Activated CD8-positive, alpha-beta memory T cell treated with anti-CD3 and anti-CD28 coated beads for 48 hours (primary cell): ENCODE data around the gene RTKN.
"Not testable (repeated sequence)": the region's sequence is repeated elsewhere in the genome, so short reads cannot be mapped to it uniquely, and the experiment has no call there.

Experiments
- DNase-seq, 3 experiments: peaks; one replicate each; pipeline ENCODE4 v3.0.0-alpha.2; 2020; ENCODE audit warnings: low read depth in 2 of 3, low spot score in 2 of 3

The RTKN gene

GRCh38 chr2:74461187-74462053, 19.7 kb upstream of the RTKN start:
- DNase-seq = no peak

DNA sequence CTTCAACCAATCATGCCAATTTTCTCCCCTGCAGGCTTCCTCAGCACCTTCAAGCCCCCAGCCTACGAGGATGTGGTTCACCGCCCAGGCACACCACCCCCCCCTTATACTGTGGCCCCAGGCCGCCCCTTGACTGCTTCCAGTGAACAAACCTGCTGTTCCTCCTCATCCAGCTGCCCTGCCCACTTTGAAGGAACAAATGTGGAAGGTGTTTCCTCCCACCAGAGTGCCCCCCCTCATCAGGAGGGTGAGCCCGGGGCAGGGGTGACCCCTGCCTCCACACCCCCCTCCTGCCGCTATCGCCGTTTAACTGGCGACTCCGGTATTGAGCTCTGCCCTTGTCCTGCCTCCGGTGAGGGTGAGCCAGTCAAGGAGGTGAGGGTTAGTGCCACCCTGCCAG, 18.4 kb upstream of the RTKN start:
- DNase-seq = not testable (repeated sequence)

- not testable (repeated sequence) for DNase-seq
Observed at GRCh38 chr2:74459503-74460118, 17.9 kb upstream of the RTKN start.

- no peak for DNase-seq
Observed at GRCh38 chr2:74458938-74459363, 17.2 kb upstream of the RTKN start.

- peak in 2 of 3 experiments; percentile 95 for DNase-seq
Observed at GRCh38 chr2:74458132-74458937, 16.6 kb upstream of the RTKN start, which contains the start of gene WBP1. WBP1 (plus strand) TSS chr2:74458438; CDS start chr2:74458603, 165 bp downstream.

DNA sequence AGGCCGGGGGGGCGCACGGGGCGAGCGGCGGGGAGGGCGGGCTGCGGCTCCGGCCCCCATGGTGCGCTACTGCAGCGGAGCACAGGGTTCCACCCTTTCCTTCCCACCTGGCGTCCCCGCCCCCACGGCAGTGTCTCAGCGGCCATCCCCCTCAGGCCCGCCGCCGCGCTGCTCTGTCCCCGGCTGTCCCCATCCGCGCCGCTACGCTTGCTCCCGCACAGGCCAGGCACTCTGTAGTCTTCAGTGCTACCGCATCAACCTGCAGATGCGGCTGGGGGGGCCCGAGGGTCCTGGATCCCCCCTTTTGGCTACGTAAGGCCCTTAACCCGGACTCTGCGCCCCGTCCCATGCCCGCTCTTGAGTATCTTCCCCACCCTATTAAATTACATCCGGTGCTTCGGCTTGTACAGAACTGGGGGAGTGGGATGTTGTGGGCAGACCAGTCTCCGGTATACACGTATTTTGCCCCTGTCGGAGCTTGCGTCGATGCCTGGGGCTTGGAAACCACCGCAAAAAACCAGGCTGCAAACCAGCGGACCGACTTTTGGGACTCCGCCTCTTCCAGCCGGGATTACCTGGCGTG, 15.9 kb upstream of the RTKN start:
- DNase-seq = peak; percentile 65 to 80 (median 68)

DNA sequence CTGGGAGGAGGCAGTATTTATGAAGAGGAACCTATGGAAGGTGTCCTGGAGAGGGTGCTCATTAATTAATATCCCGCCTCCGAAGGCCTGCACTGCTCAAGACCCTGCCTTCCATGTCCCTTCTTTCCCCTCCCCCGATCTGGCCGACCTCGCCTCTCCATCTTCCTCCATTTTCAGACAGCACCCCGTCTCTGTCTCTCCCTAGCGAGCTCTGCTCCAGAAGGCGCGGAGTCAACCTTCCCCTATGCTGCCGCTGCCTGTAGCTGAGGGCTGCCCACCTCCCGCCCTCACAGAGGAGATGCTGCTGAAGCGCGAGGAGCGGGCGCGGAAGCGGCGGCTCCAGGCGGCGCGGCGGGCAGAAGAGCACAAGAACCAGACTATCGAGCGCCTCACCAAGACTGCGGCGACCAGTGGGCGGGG, 15.4 kb upstream of the RTKN start:
- no peak for DNase-seq

DNA sequence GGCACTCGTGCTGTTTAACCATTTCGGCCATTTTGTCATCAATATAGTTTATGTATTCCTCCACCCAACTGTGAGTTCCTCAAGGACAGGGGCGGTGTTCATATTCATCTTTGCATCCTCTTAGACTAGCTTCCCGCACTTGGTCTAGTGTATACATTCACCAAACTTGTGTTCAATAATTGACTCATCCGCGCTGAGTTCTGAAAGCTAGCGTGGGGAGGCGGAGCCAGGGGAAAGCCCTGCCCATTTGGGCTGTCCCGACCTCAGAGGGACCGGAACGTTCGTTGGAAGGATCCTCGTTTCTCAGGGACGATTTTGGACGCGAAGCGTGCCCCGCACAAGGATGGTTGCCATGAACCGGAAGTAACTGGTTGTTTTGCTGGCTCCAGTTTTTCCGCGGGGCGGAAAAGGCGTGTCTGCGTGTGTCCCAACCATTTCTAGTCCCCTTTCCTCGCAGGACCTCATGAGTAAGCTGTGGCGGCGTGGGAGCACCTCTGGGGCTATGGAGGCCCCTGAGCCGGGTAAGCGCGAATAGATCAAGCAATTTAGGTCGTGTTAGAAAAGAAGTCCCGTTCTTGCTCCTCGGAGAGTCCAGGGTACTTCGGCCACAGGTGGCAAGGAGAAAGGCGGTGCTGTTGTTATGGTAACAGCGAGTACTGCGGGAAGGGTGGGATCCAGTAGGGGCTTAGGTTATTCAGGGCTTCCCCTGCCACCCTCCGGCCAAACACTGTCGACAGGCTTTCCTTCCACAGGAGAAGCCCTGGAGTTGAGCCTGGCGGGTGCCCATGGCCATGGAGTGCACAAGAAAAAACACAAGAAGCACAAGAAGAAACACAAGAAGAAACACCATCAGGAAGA, 13.1 kb upstream of the RTKN start, which contains the start of gene INO80B:
Gene INO80B (plus strand): TSS at position 434 of the 858 bp plus-strand sequence. CDS start 30 bp downstream, at position 464.
- DNase-seq = peak; percentile 90 to 94 (median 94)

DNA sequence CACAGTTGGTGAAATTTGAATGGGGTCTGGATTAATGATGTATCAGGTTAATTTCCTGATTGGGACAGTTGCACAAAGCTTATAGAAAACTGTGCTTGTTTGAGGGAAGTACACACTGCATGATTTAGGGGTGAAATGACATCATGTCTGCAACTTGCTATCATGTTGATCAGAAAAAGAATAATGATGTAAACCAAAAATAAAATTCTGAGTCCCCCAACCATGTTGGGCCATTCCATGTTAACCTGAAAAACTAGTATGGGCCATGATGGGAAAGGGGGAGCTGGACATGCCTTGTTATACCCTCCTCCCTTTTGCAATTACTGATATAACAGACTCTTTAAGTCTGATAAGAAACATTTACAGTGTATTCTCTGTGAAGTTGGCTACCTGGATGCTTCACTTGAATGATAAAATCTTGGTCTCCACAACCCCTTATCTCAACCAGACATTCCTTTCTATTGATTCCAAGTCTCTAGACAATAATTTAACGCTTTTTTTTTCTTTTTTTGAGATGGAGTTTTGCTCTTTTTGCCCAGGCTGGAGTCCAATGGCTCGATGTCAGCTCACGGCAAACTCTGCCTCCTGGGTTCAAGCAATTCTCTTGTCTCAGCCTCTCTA, 8.9 kb upstream of the RTKN start:
- no peak for DNase-seq

DNA sequence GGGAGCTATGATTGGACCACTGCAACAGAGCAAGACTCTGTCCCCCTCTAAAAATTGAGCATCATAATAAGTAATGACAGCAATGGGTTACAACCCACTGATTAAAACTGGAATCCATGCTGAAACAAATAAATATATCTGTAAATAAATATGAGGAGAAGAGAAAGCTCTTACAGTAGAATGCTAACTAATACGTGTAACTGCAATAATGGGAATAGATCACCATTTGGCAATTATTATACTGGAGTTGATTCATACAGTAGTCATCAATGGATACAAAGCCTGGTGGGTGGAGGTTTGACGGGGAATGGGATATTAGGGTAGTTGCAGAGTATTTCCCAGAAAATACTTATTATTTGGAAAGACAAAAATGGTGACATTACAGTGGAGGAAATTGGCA, 7.0 kb upstream of the RTKN start:
- DNase-seq = no peak

DNA sequence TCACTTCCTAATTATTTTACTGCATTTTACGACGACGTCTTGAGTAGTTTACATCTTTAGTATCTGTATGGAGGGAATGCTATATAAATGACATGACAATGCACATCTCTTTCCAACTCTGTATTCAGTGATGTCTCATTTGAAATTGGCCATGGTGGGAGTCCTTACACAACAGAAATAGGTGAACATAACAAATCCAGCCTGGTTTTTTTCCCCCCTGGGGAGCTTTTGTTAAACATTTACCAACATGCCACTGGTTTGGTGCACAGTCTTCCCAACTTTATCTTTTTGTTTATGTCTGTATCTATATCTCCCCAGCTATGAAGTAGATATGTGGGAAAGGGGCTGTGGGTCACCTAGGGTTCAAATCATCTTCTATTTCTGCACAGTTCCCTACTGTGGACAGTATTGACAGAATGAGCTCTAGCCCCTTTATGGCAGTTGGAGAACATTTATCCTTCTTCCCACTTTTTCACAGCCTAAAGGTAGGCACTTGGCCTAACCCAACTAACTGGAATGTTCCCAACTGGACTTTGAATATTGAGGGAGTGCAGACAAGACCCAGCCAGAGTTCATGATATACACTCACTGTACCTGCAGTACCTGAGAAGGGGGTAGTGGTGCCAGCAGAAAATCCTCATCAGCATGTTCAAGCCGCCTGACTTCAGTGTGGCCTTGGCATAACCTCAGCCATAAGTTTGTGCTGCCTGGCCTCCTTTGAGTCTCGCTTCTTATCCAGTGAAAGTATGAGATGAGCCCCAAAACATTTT, 5.7 kb upstream of the RTKN start:
- DNase-seq = no peak

DNA sequence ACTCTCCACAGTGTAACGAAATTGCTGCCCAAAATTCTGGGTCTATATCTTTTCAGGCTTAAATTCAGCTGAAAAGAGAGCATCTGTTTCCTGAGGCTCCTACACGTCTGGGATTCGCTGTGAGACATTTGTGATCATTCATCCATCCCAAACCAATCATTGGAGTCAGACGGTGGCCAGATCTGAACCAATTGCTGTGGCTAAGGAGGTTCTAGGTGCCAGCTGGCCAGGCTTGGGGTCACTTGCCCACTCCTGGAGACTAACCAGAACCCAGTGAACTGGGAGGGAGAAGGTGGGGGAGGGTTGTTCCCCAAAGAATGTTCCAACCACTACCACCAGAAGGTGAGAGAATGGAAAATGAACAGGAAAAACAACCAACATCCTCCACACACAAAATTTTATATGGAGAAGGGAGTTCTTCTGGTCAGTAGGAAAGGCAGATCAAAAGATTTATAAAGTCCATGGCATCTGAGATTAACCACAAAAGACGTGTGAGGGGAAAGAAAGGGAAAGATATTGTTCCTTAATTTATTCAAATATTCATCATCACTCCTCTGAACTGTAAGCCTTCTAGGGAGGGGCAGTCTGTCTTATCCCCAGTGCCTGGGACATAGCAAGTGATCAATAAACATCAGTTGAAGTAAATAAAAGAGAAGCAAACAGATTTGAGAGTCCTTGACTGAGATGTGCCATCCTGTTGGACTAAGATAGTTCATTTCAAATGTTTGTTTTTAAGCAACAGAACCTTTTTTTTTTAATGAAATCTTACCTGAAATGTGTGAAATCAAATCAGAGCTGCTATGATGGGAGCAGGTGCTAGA, 3.0 kb upstream of the RTKN start:
- no peak for DNase-seq

DNA sequence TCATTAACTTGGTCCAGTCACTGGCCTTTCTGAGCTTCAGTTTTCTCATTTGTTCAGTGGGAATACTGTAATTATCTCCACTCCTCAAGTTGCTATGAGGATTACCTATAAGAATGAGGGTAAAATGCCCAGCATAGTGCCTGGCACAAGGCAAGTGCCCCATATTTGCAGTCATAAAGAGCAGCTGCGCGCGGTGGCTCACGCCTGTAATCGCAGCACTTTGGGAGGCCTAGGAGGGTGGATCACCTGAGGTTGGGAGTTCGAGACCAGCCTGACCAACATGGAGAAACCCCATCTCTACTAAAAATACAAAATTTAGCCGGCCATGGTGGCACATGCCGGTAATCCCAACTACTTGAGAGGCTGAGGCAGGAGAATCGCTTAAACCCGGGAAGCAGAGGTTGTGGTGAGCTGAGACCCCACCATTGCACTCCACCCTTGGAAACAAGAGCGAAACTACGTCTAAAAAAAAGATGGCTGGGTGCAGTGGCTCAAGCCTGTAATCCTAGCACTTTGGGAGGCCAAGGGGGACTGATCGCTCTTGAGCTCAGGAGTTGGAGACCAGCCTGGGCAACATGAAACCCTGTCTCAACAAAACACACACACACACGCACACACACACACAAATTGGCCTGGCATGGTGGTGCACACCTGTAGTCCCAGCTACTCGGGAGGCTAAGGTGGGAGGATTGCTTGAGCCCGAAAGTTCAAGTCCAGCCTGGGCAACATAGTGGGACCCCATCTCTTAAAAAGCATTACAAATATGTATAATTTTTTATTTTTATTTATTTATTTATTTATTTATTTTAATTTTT, 953 bp upstream of the RTKN start:
- not testable (repeated sequence) for DNase-seq

- DNase-seq = no peak
Observed at GRCh38 chr2:74441170-74441689, 507 bp downstream of the RTKN start.

GRCh38 chr2:74440378-74441169, 1.2 kb downstream of the RTKN start:
- no peak for DNase-seq

- no peak for DNase-seq
Observed at GRCh38 chr2:74439803-74440377, 1.8 kb downstream of the RTKN start.
